ENCODE data around the gene ELFN1. TPM values are rescaled to one million over a fixed set of nuclear protein-coding genes. Genes with fewer than 3 reads are reported as not detected.

Gene ELFN1
- polyA plus RNA-seq, 1 donor (not counting 4 experiments of a cell fraction or from before 2014, with no cell fraction given), result 0.03 TPM

GRCh38 chr7:1661461-1661860 is 8.6 kb upstream of the ELFN1 start:
- no peaks in the 10 kb centered on the region for H3K36me3 ChIP-seq (ENCODE audit: control insufficient read depth in 2 of 2, extremely low read depth in 1 of 2, insufficient read depth in 2 of 2, low read length in 2 of 2)
- H3K79me2 ChIP-seq (ENCODE audit: control insufficient read depth, insufficient read depth, low read length), result no peaks in the 10 kb centered on the region
- TF ChIP-seq EZH2 (IDR thresholded peaks at IDR 0.05; ENCODE audit: low read length) (no peak), CTCF (optimal IDR thresholded peaks at IDR 0.05 in 1 of 3, IDR thresholded peaks at IDR 0.05 in 1 of 3, conservative IDR thresholded peaks at IDR 0.05 in 1 of 3; ENCODE audit: extremely low read depth in 1 of 3, insufficient read depth in 2 of 3, low read length in 3 of 3) (no peak)
- H2AFZ ChIP-seq (ENCODE audit: control insufficient read depth, low read length), result no peak overlapping the region
- no peak overlapping the region for H3K9ac ChIP-seq (ENCODE audit: control insufficient read depth, extremely low read depth, insufficient read depth, low read length)
- no peak overlapping the region for H3K4me3 ChIP-seq (ENCODE audit: control insufficient read depth in 2 of 3, extremely low read depth in 1 of 3, insufficient read depth in 2 of 3, low read depth in 1 of 3, low read length in 3 of 3)
- H4K20me1 ChIP-seq (ENCODE audit: control insufficient read depth, extremely low read depth, insufficient read depth, low read length), result no peaks in the 10 kb centered on the region
- peaks cover 35% of the 10 kb centered on the region for H3K27me3 ChIP-seq (ENCODE audit: control insufficient read depth, extremely low read depth, insufficient read depth, low read length)
- no peaks in the 10 kb centered on the region for H3K9me1 ChIP-seq (ENCODE audit: control insufficient read depth, extremely low read depth, insufficient read depth, low read length)
- H3K27ac ChIP-seq (ENCODE audit: control insufficient read depth, insufficient read depth, low read length), result no peak overlapping the region
- DNase-seq (ENCODE audit: low read depth, low spot score) (no peak), FAIRE-seq (no peak)
- dilution Hi-C loops (cut with MboI; ENCODE audit: extremely low pct_ligation_motif_present, low sequenced_read_pairs), result no loop called here
- no peaks in the 10 kb centered on the region for H3K9me3 ChIP-seq (ENCODE audit: control insufficient read depth, low read depth, low read length)
- no peaks in the 10 kb centered on the region for H3K4me1 ChIP-seq (ENCODE audit: control insufficient read depth, extremely low read depth, insufficient read depth, low read length)
- no peak overlapping the region for H3K4me2 ChIP-seq (ENCODE audit: control insufficient read depth, extremely low read depth, insufficient read depth, low read depth, low read length)

- Histone ChIP-seq H3K27me3 (ENCODE audit: control insufficient read depth, extremely low read depth, insufficient read depth, low read length) (peaks cover 41% of the 10 kb centered on the region), H3K4me1 (ENCODE audit: control insufficient read depth, extremely low read depth, insufficient read depth, low read length) (no peaks in the 10 kb centered on the region), H3K4me2 (ENCODE audit: control insufficient read depth, extremely low read depth, insufficient read depth, low read depth, low read length) (no peak overlapping the region), H3K9me1 (ENCODE audit: control insufficient read depth, extremely low read depth, insufficient read depth, low read length) (no peaks in the 10 kb centered on the region), H2AFZ (ENCODE audit: control insufficient read depth, low read length) (no peak overlapping the region), H3K79me2 (ENCODE audit: control insufficient read depth, insufficient read depth, low read length) (no peaks in the 10 kb centered on the region), H3K9ac (ENCODE audit: control insufficient read depth, extremely low read depth, insufficient read depth, low read length) (no peak overlapping the region), H4K20me1 (ENCODE audit: control insufficient read depth, extremely low read depth, insufficient read depth, low read length) (no peaks in the 10 kb centered on the region), H3K27ac (ENCODE audit: control insufficient read depth, insufficient read depth, low read length) (no peak overlapping the region), H3K36me3 (ENCODE audit: control insufficient read depth in 2 of 2, extremely low read depth in 1 of 2, insufficient read depth in 2 of 2, low read length in 2 of 2) (no peaks in the 10 kb centered on the region), H3K9me3 (ENCODE audit: control insufficient read depth, low read depth, low read length) (no peaks in the 10 kb centered on the region), H3K4me3 (ENCODE audit: control insufficient read depth in 2 of 3, extremely low read depth in 1 of 3, insufficient read depth in 2 of 3, low read depth in 1 of 3, low read length in 3 of 3) (no peak overlapping the region)
- no peak for FAIRE-seq
- dilution Hi-C loops (cut with MboI; ENCODE audit: extremely low pct_ligation_motif_present, low sequenced_read_pairs), result no loop called here
- no peak for DNase-seq (ENCODE audit: low read depth, low spot score)
- TF ChIP-seq CTCF (optimal IDR thresholded peaks at IDR 0.05 in 1 of 3, IDR thresholded peaks at IDR 0.05 in 1 of 3, conservative IDR thresholded peaks at IDR 0.05 in 1 of 3; ENCODE audit: extremely low read depth in 1 of 3, insufficient read depth in 2 of 3, low read length in 3 of 3) (no peak), EZH2 (IDR thresholded peaks at IDR 0.05; ENCODE audit: low read length) (no peak)
These were observed 8.0 kb upstream of the ELFN1 start for GRCh38 chr7:1662101-1662500.

Data from keratinocyte (primary cell).